Spleen (tissue), 11 donors: ENCODE data around the gene ZNF425. TPM values are rescaled to one million over a fixed set of nuclear protein-coding genes. Genes with fewer than 3 reads are reported as not detected.
"Not testable (repeated sequence)": the region's sequence is repeated elsewhere in the genome, so short reads cannot be mapped to it uniquely, and the experiment has no call there.

Experiments
- DNase-seq: peaks from one replicate; pipeline ENCODE4 v3.0.0-alpha.2; 2020
- H3K27ac ChIP-seq, 8 donors: fragments of 200-600 bp; sonication (generic) in 7 of 8; 1 replicate in 4 of 8; 2 replicates in 4 of 8; pipeline versions ENCODE4 v1.5.0 to v1.8.0; 2016 to 2021; ENCODE audit warnings: inconsistent platforms in 4 of 8, mild to moderate bottlenecking in 4 of 8, moderate library complexity in 1 of 8
- H3K27me3 ChIP-seq, 7 donors: fragments of 200-600 bp; sonication (generic) in 6 of 7; replicated peaks in 1 of 7; 1 replicate in 4 of 7; 2 replicates in 3 of 7; pipeline versions ENCODE4 v1.5.0 to v1.8.0; 2016 to 2021; ENCODE audit warnings: inconsistent platforms in 3 of 7, mild to moderate bottlenecking in 1 of 7
- H3K36me3 ChIP-seq, 6 donors: fragments of 200-600 bp; sonication (generic) in 5 of 6; 1 replicate in 4 of 6; 2 replicates in 2 of 6; pipeline versions ENCODE4 v1.5.0 to v1.8.0; 2016 to 2021; ENCODE audit warnings: inconsistent platforms in 2 of 6
- H3K4me1 ChIP-seq, 6 donors: fragments of 200-600 bp; sonication (generic) in 5 of 6; 1 replicate in 3 of 6; 2 replicates in 3 of 6; pipeline versions ENCODE4 v1.5.0 to v1.8.0; 2016 to 2021; ENCODE audit warnings: inconsistent platforms in 3 of 6
- H3K4me3 ChIP-seq, 8 donors: fragments of 200-600 bp; sonication (generic) in 7 of 8; 1 replicate in 4 of 8; 2 replicates in 4 of 8; pipeline versions ENCODE4 v1.5.0 to v1.8.0; 2016 to 2021; ENCODE audit warnings: inconsistent platforms in 4 of 8, mild to moderate bottlenecking in 4 of 8, moderate library complexity in 2 of 8
- H3K9me3 ChIP-seq, 8 donors: fragments of 200-600 bp; sonication (generic) in 7 of 8; 1 replicate in 4 of 8; 2 replicates in 4 of 8; pipeline versions ENCODE4 v1.5.0 to v1.8.0; 2016 to 2021; ENCODE audit warnings: inconsistent platforms in 4 of 8
- CTCF ChIP-seq, 11 experiments: fragments of 200-600 bp in 7 of 11; fragments of 450-650 bp in 4 of 11; sonication (generic) in 4 of 11; IDR thresholded peaks in 8 of 11; conservative IDR thresholded peaks in 3 of 11; 1 replicate in 7 of 11; 2 replicates in 4 of 11; pipeline versions ENCODE4 v1.4.0 to v1.8.0; 2016 to 2021; ENCODE audit warnings: antibody characterized with exemption in 11 of 11, inconsistent platforms in 4 of 11, mild to moderate bottlenecking in 1 of 11
- POLR2A ChIP-seq, 3 donors: fragments of 450-650 bp; IDR thresholded peaks; one replicate each; pipeline ENCODE4 v1.5.1; 2017; ENCODE audit warnings: antibody characterized with exemption in 3 of 3, mild to moderate bottlenecking in 1 of 3
- POLR2AphosphoS5 ChIP-seq, 3 donors: sonication (generic); formaldehyde crosslinking; IDR thresholded peaks; one replicate each; pipeline ENCODE4 v1.5.1; 2017; ENCODE audit warnings: antibody characterized with exemption in 3 of 3
- WGBS, 5 donors: extraction: QIAGEN DNeasy Blood & Tissue Kit in 3 of 5; methylation state at CpG; one replicate each; pipeline versions ENCODE4 v1.1.5 to v1.1.7; 2013 to 2018; 5-methylcytosine and 5-hydroxymethylcytosine counted together
- intact Hi-C: fragments of 100-400 bp; cut with DNase I; formaldehyde crosslinking; loops from one replicate; pipeline ENCODE4 v1.15.0; 2023; ENCODE audit warnings: low total_unique reads
- polyA plus RNA-seq, 3 donors: library from polyadenylated mRNA; stranded (reverse); fragments of 200-250 nt; gene quantifications; one replicate each; pipeline ENCODE4 v1.2.1, GENCODE V29; 2013
- total RNA-seq, 7 donors: library from RNA; depleted of rRNA in 3 of 7; stranded (reverse); fragments of >200 nt in 3 of 7; fragmentation: NEBNext Ultra II Directional in 4 of 7; extraction: Animal tissue kit (Norgen Biotek cat#: 25700) in 4 of 7; gene quantifications; one replicate each; pipeline versions ENCODE4 v1.1.0 to v1.2.1, GENCODE V29; 2016 to 2021
- donor health status: healthy with polysubstance abuse.
- donor health status: DM: no; HTN: no; CAD: no; lungs with moderate emphysema.
- donor health status: DM: no; HTN: no; CAD: no.
- donor health status: Bipolar disorder and iron deficiency.
- donor health status: healthy.
- donor health status: DM: no; HTN: no; CAD: no.
- donor health status: DM: yes; HTN: yes; CAD: no.

ZNF425 gene
- total and polyA plus RNA-seq, 10 donors, result 0.47 to 1.4 (median 1.1) TPM

DNA sequence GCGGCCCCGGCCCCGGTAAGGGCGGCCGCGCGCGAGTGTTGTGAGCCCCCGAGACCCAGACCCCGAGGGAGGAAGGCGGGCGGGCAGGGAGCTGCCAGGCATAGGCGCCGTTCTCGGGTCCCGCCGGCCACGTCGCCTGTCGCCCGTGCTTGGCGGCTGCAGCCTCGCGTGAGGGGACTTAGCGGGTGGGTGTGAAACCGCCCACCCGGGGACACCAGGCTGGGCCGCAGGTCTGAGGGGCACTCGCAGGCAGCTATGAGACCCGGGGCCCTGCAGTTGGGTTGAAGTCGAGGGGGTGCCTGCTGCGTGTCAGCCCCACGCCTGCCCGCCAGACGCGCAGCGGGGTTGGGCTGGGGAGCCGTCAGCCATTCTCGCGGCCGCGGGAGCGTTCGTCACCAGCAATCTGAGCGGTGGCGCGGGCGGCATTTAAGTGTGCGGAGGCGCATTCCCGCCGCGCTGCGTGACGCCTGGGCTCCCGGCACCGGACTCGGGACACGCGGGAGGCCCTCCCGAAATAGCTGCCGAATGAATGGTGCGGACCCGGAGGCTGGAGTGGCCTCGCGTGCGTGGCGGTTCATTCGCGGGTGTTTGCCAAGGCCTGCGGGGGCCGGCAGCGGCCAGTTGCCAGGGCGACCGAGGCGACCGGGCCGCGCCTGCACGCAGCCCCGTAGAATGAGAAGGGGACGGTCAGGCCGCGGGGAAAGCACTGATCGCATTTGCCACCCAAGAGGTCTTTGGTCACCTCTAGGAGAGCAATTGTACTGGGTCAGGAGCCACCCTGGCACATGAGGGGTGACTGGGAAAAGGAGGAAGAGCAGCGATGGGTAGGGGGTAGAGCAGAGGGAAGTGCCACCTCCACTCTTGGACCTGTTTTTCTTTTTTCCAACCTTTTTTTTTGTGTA is 21.9 kb upstream of the ZNF425 start:
- Histone ChIP-seq H3K27me3 (no peaks in the 10 kb centered on the region), H3K4me1 (peaks cover 16 to 69% (median 46%) of the 10 kb centered on the region in 6 donors), H3K27ac (peak overlapping the region; percentile 80 to 97 (median 92)), H3K4me3 (peak overlapping the region; percentile 75 to 98 (median 88)), H3K36me3 (peaks cover 0 to 2% (median 0%) of the 10 kb centered on the region in 6 donors), H3K9me3 (no peaks in the 10 kb centered on the region)
- WGBS, 5 donors, result 0 to 2% (median 1%) methylated on average over 19 to 86 of the region's 86 CpGs
- no peak for TF ChIP-seq POLR2A (IDR thresholded peaks at IDR 0.05)
- no peak for TF ChIP-seq CTCF (IDR thresholded peaks at IDR 0.05 in 8 of 11, conservative IDR thresholded peaks at IDR 0.05 in 3 of 11)
- peak in 2 of 3 donors; percentile 46 to 72 for TF ChIP-seq POLR2AphosphoS5 (IDR thresholded peaks at IDR 0.05)
- intact Hi-C loops, result no loop called here
- DNase-seq, result peak; percentile 93

- TF ChIP-seq POLR2AphosphoS5 (IDR thresholded peaks at IDR 0.05), result peak; percentile 72 to 85 (median 81)
- peak; percentile 54 to 99 (median 93) for TF ChIP-seq CTCF (IDR thresholded peaks at IDR 0.05 in 8 of 11, conservative IDR thresholded peaks at IDR 0.05 in 3 of 11)
- peak in 1 of 3 donors; percentile 39 for TF ChIP-seq POLR2A (IDR thresholded peaks at IDR 0.05)
- intact Hi-C loops, result no loop called here
Observed at GRCh38 chr7:149147072-149147751, 21.1 kb upstream of the ZNF425 start, which contains the start of gene ZNF398. Gene ZNF398 (plus strand): TSS chr7:149147453. CDS start chr7:149147743, 290 bp downstream.

DNA sequence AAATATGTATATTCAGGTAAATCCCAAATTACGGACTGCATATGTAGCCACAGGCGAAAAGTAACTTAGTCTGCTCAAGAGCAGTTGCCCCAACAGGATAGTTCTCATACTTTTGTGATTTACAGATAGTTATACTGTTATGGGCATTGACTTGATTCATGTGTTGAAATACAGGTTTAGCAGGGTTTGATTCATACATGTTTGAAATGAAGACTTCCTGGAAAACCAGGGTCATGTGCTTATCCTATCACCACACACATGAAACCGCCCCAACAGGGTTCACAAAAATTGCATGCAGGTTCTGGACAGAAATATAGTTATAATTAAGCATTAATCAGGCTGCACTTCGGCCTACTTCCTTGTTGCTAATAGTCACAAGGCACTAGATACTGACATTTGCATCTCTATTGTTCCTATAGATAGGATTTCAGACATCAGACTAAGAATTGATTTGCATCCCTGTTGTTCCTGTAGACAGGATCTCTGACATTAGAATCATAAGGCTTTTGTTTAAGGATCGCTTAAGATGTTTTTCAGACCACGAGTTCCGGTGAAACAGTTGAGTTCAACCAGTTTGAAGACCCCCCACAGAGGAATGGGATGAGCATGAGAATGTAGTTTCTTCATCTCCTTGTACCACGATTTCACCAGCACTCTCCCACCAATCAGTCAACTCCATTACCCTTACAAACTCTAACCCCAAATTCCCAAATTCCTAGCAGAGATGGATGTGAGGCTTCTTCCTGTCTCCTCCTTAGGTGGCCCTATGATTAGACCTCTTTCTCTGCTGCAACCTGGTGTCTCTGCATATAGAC is 19.1 kb upstream of the ZNF425 start:
- intact Hi-C loops, result no loop called here
- peak overlapping the region in 1 of 8 donors; percentile 98 for H3K4me3 ChIP-seq
- no peak for DNase-seq
- no peaks in the 10 kb centered on the region for H3K9me3 ChIP-seq
- H3K27me3 ChIP-seq, result no peaks in the 10 kb centered on the region
- H3K36me3 ChIP-seq, result no peaks in the 10 kb centered on the region
- peak overlapping the region in 4 of 8 donors; percentile 89 to 97 (median 95) for H3K27ac ChIP-seq
- TF ChIP-seq CTCF (IDR thresholded peaks at IDR 0.05 in 8 of 11, conservative IDR thresholded peaks at IDR 0.05 in 3 of 11) (no peak), POLR2AphosphoS5 (IDR thresholded peaks at IDR 0.05) (no peak), POLR2A (IDR thresholded peaks at IDR 0.05) (no peak)
- WGBS, 5 donors, result 82 to 88% (median 84%) methylated on average over 8 of the region's 8 CpGs
- peaks cover 16 to 50% (median 41%) of the 10 kb centered on the region in 6 donors for H3K4me1 ChIP-seq

More at GRCh38 chr7:149147072-149147751, 21.1 kb upstream of the ZNF425 start, which contains the start of gene ZNF398:
- Histone ChIP-seq H3K36me3 (no peaks in the 10 kb centered on the region), H3K27ac (peak within 1 kb of the TSS; percentile 80 to 97 (median 92)), H3K9me3 (no peaks in the 10 kb centered on the region), H3K4me1 (peaks cover 16 to 68% (median 46%) of the 10 kb centered on the region in 6 donors), H3K4me3 (peak within 1 kb of the TSS; percentile 75 to 98 (median 88)), H3K27me3 (no peaks in the 10 kb centered on the region)
- peak; percentile 96 for DNase-seq
- WGBS, 5 donors, result 0 to 1% (median 0%) methylated on average over 8 to 79 of the region's 79 CpGs

GRCh38 chr7:149144436-149144922 is 18.4 kb upstream of the ZNF425 start:
- H3K4me1 ChIP-seq, result peaks cover 16 to 43% (median 36%) of the 10 kb centered on the region in 6 donors
- 85 to 91% (median 88%) methylated on average over 14 of the region's 14 CpGs for WGBS, 5 donors
- peak overlapping the region in 1 of 8 donors; percentile 97 for H3K27ac ChIP-seq
- intact Hi-C loops, DNase-seq, H3K36me3 ChIP-seq, H3K27me3 ChIP-seq, H3K9me3 ChIP-seq, H3K4me3 ChIP-seq: not testable (repeated sequence)
